COLO668 (cell line): ENCODE results near the gene RIMKLB.
"Not testable (repeated sequence)": the region's sequence is repeated elsewhere in the genome, so short reads cannot be mapped to it uniquely, and the experiment has no call there.

Experiments
- DNase-seq: peaks from one replicate; lab custom pipeline; 2025; ENCODE audit not compliant: unreplicated experiment; lab: John Stamatoyannopoulos, UW

RIMKLB gene

GRCh38 chr12:8692573-8692972 is 5.2 kb upstream of the RIMKLB start:
- peak; percentile 5 for DNase-seq

DNA sequence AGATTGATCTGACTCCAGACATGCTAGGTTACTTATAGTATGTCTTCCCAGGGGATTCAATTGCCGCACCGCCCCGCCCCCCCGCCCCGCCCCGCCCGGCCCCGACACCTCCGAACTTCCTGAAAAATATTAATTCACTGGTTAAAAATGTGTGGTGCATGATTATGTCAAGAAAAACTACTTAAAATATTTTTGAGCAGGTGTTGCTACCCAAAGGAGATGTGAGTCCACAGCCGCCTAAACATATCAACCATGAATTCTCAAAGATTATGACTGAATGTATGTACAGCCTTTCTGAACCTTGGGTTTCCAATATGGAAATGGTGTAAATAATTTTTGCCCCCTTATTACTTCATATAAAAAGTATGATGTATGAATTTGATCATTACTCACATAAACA is 2.7 kb upstream of the RIMKLB start:
- DNase-seq: no peak

DNA sequence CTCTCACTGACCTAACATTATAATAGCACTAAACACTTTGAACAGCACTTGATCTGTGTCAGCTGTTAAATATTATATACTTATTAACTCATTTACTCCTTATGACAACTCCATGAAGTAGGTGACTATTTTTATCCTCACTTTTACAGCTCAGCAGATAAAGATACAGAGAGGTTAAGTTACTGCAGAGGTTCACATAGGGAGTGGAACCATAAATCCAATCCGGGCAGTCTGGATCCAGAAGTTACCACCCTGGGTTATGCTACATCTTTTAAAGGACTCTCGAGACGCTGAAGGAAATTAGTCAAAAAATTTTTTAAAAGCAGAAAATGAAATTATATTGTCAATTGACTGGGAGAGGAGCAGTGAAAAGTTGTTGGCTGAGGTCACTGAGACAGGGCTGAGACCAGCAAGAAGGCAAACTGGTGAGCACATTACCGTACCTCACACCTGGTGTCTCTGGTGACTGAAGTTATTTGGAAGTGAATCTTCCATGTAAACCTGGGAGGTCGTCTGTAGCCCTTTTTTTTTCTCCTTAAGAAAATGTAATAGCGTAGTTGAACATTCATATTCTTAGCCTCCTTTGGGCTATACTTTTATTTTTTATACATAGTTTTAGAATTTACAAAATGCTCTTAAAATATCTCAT is 1.2 kb upstream of the RIMKLB start:
- DNase-seq: no peak

GRCh38 chr12:8697120-8697475 is 693 bp upstream of the RIMKLB start:
- DNase-seq: peak; percentile 9

- DNase-seq: peak; percentile 37
Measured at GRCh38 chr12:8698132-8698851, 501 bp downstream of the RIMKLB start.

DNA sequence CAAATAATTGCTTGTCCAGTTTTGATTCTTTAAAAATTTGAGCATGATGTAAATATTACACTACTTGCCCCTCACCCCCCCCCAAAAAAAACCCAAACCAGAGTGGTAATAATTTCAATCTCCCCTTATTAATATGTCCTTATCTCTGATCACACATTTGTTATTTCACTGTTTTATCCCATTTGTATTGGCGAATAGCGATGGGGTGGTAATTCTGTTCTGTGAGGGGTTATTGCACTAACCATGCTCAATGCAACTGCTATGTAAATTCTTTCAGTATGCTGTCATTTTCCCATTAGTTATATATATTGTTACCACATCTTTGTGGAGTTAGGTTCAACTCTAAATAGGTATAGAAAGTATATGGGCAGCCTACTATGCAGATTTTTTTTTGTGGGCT is 1.1 kb downstream of the RIMKLB start:
- no peak for DNase-seq

DNA sequence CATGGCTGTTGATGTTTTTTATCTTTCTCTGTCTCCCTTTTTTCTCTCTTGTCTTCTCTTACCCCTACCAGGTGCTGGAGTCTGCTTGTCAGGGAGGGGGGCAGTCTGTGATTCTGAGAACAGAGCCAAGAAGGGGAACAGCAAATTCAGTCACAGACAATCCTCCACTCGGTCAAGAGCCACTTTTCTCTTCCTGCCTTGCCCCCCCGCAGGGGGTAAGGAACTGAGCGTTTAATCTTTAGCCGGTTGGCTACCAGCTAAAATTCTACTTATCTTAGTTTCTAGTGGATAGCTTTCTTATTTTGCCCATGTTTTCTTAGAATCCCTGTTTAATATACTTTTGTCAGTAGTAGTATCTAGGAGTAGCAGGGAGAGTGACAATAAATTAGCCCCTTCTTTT is 1.9 kb downstream of the RIMKLB start:
- no peak for DNase-seq

DNA sequence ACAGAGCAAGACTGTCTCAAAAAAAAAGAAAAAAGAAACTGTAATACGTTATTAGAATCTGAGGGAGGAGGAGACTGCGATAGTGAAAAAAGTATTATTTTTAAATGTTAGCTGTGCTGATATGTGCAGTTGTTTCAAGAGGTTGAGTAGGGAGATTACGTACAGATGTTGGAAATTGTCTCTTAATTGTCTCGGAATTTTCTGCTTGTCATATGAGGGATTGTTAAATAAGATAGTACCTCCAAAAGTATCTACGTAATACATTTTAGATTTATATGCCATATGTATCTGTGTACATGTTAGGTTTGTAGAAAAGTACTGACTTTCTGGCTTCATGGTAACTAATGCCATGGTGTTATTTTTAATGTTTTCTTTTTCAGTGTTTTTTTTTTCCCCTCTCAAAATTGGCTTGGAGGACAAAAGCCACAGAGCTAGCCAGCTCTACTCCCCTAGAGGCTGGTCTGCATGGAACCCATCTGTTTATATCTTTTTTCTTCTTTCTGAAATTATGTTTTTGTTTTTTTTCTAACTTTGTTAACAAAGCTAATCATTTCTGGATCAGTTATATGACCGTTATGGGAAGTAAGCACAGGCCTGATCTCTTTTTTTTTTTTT is 3.4 kb downstream of the RIMKLB start:
- no peak for DNase-seq

GRCh38 chr12:8702159-8702558 is 4.4 kb downstream of the RIMKLB start:
- no peak for DNase-seq

- no peak for DNase-seq
Measured at GRCh38 chr12:8709124-8709830, 11.5 kb downstream of the RIMKLB start.

GRCh38 chr12:8712572-8712971 is 14.8 kb downstream of the RIMKLB start:
- no peak for DNase-seq

DNA sequence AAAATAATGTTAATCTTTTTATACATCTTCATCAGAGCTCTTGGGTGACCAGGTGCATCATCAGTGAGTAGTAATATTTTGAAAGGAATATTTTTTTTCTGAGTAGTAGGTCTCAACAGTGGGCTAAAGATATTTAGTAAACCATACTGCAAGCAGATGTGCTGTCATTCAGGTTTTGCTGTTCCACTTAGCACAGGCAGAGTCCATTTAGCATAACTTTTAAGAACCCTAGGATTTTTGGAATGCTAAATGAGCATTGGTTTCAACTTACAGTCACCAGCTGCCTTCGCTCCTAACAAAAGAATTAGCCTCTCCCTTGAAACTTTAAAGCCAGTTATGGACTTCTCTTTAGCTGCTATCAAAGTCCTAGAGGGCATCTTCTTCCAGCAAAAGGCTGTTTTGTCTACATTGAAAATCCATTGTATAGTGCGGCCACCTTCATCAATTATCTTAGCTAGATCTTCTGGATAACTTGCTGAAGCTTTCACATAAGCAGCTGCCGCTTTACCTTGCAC is 24.6 kb downstream of the RIMKLB start:
- no peak for DNase-seq

DNA sequence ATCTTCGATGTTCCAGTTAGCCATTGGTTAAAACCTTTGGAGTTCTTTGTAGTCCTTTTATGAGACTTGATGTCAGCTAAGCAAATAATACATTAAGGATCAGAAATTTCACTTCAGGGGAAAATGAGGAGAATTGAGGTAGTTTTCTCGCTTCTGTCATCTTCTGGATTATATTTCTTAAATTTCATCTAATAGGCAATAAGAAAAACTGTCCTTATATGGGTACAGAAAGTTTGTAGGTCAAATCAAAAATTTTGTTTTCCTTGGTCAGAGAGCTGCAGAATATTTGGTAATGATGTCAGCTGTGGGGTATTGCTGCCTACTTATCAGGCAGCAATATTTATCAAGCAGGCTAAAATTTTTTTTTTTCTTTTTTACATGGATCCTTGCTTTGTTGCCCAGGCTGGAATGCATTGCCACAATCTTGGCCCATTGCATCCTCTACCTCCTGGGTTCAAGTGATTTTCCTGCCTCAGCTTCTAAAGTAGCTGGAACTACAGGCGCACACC is 37.1 kb downstream of the RIMKLB start:
- DNase-seq: no peak

DNA sequence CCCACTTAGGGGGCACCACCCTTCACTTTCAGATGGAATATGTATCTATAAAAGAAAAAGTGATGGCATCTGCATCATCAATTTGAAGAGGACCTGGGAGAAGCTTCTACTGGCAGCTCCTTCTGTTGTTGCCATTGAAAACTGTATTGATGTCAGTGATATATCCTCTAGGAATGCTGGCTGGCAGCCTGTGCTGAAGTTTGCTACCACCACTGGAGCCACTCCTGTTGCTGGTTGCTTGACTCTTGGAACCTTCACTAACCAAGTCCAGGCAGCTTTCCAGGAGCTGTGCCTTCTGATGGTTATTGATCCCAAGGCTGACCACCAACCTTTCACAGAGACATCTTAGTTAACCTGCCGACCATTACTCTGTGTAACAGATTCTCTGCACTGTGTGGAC is 44.7 kb downstream of the RIMKLB start:
- no peak for DNase-seq

GRCh38 chr12:8743121-8743520 is 45.3 kb downstream of the RIMKLB start:
- not testable (repeated sequence) for DNase-seq

GRCh38 chr12:8745631-8746030 is 47.8 kb downstream of the RIMKLB start:
- not testable (repeated sequence) for DNase-seq

- no peak for DNase-seq
Measured at GRCh38 chr12:8746046-8746445, 48.3 kb downstream of the RIMKLB start.

DNA sequence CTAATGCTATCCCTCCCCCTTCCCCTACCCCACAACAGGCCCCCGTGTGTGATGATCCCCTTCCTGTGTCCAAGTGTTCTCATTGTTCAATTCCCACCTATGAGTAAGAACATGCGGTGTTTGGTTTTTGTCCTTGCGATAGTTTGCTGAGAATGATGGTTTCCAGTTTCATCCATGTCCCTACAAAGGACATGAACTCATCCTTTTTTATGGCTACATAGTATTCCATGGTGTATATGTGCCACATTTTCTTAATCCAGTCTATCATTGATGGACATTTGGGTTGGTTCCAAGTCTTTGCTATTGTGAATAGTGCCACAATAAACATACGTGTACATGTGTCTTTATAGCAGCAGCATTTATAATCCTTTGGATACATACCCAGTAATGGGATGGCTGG is 62.3 kb downstream of the RIMKLB start:
- not testable (repeated sequence) for DNase-seq

- DNase-seq: not testable (repeated sequence)
Measured at GRCh38 chr12:8762701-8763100, 64.9 kb downstream of the RIMKLB start.

DNA sequence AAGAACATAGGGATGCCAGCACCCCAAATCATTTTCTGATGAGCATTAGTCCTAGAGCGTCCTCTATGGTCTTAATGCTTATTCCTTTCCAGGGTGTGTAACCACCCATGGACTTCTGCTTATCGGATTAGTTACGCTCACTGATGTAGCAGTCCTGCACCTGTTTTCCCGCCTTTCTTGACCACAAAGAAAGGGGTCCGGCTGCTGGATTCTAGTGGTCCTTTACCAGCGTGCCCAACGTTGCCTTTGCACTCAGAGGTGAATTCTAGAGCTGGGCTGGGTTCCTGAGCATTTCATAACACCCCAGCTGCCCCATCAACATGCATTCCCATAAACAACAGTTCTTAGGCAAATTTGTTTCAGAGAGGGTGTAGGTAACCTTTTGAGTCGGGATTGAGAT is 68.3 kb downstream of the RIMKLB start:
- DNase-seq: not testable (repeated sequence)

- no peak for DNase-seq
Measured at GRCh38 chr12:8770499-8770898, 72.7 kb downstream of the RIMKLB start.
